ENCODE results near the gene CERS6. TPM values are rescaled to one million over a fixed set of nuclear protein-coding genes. Genes with fewer than 3 reads are reported as not detected.
A peak's percentile ranks its signal among the peaks of the same experiment; 100 is the strongest.
"Not testable (repeated sequence)": the region's sequence is repeated elsewhere in the genome, so short reads cannot be mapped to it uniquely, and the experiment has no call there.

Gene CERS6
- total RNA-seq, 1 experiment from 2014 or later, result 20.3 TPM

GRCh38 chr2:168768357-168768756, 312.3 kb downstream of the CERS6 start:
- in situ Hi-C loops (cut with HindIII; ENCODE audit: low pct_unique_long_range_greater_than_20kb, low sequenced_read_pairs); DNase-seq (ENCODE audit: low read depth, low spot score): not testable (repeated sequence)

- DNase-seq (ENCODE audit: low read depth, low spot score), result no peak
Measured at GRCh38 chr2:168770796-168771195, 314.7 kb downstream of the CERS6 start.

GRCh38 chr2:168772704-168773103, 316.6 kb downstream of the CERS6 start:
- in situ Hi-C loops (cut with HindIII; ENCODE audit: low pct_unique_long_range_greater_than_20kb, low sequenced_read_pairs), result no loop called here
- DNase-seq (ENCODE audit: low read depth, low spot score), result no peak

More at GRCh38 chr2:168770796-168771195, 314.7 kb downstream of the CERS6 start:
- in situ Hi-C loops (cut with HindIII; ENCODE audit: low pct_unique_long_range_greater_than_20kb, low sequenced_read_pairs), result no loop called here

GRCh38 chr2:168773128-168773527, 317.1 kb downstream of the CERS6 start:
- in situ Hi-C loops (cut with HindIII; ENCODE audit: low pct_unique_long_range_greater_than_20kb, low sequenced_read_pairs), result no loop called here

GRCh38 chr2:168773719-168774521, 317.8 kb downstream of the CERS6 start:
- DNase-seq (ENCODE audit: low read depth, low spot score), result peak; percentile 84
- in situ Hi-C loops (cut with HindIII; ENCODE audit: low pct_unique_long_range_greater_than_20kb, low sequenced_read_pairs), result no loop called here

More at GRCh38 chr2:168773128-168773527, 317.1 kb downstream of the CERS6 start:
- no peak for DNase-seq (ENCODE audit: low read depth, low spot score)

GRCh38 chr2:168775837-168776236, 319.8 kb downstream of the CERS6 start:
- DNase-seq (ENCODE audit: low read depth, low spot score), result no peak
- in situ Hi-C loops (cut with HindIII; ENCODE audit: low pct_unique_long_range_greater_than_20kb, low sequenced_read_pairs), result no loop called here

- no peak for DNase-seq (ENCODE audit: low read depth, low spot score)
- in situ Hi-C loops (cut with HindIII; ENCODE audit: low pct_unique_long_range_greater_than_20kb, low sequenced_read_pairs), result no loop called here
Measured at GRCh38 chr2:168780669-168781071, 324.6 kb downstream of the CERS6 start.

GRCh38 chr2:168781191-168781817, 325.2 kb downstream of the CERS6 start:
- DNase-seq (ENCODE audit: low read depth, low spot score), result no peak
- in situ Hi-C loops (cut with HindIII; ENCODE audit: low pct_unique_long_range_greater_than_20kb, low sequenced_read_pairs), result no loop called here

GRCh38 chr2:168782271-168782670, 326.2 kb downstream of the CERS6 start:
- in situ Hi-C loops (cut with HindIII; ENCODE audit: low pct_unique_long_range_greater_than_20kb, low sequenced_read_pairs), result no loop called here
- no peak for DNase-seq (ENCODE audit: low read depth, low spot score)

GRCh38 chr2:168784993-168785392, 328.9 kb downstream of the CERS6 start:
- no peak for DNase-seq (ENCODE audit: low read depth, low spot score)
- in situ Hi-C loops (cut with HindIII; ENCODE audit: low pct_unique_long_range_greater_than_20kb, low sequenced_read_pairs), result no loop called here

- no peak for DNase-seq (ENCODE audit: low read depth, low spot score)
- in situ Hi-C loops (cut with HindIII; ENCODE audit: low pct_unique_long_range_greater_than_20kb, low sequenced_read_pairs), result no loop called here
Measured at GRCh38 chr2:168787098-168787781, 331.2 kb downstream of the CERS6 start.

- DNase-seq (ENCODE audit: low read depth, low spot score), result no peak
- in situ Hi-C loops (cut with HindIII; ENCODE audit: low pct_unique_long_range_greater_than_20kb, low sequenced_read_pairs), result no loop called here
Measured at GRCh38 chr2:168787782-168788376, 331.8 kb downstream of the CERS6 start.

GRCh38 chr2:168789776-168790175, 333.7 kb downstream of the CERS6 start:
- in situ Hi-C loops (cut with HindIII; ENCODE audit: low pct_unique_long_range_greater_than_20kb, low sequenced_read_pairs), result no loop called here
- DNase-seq (ENCODE audit: low read depth, low spot score), result no peak

GRCh38 chr2:168790226-168790902, 334.3 kb downstream of the CERS6 start:
- in situ Hi-C loops (cut with HindIII; ENCODE audit: low pct_unique_long_range_greater_than_20kb, low sequenced_read_pairs), result no loop called here

GRCh38 chr2:168791140-168791539, 335.1 kb downstream of the CERS6 start:
- in situ Hi-C loops (cut with HindIII; ENCODE audit: low pct_unique_long_range_greater_than_20kb, low sequenced_read_pairs); DNase-seq (ENCODE audit: low read depth, low spot score): not testable (repeated sequence)

More at GRCh38 chr2:168790226-168790902, 334.3 kb downstream of the CERS6 start:
- DNase-seq (ENCODE audit: low read depth, low spot score), result no peak

- in situ Hi-C loops (cut with HindIII; ENCODE audit: low pct_unique_long_range_greater_than_20kb, low sequenced_read_pairs), result no loop called here
Measured at GRCh38 chr2:168793596-168793995, 337.5 kb downstream of the CERS6 start.

GRCh38 chr2:168794968-168795367, 338.9 kb downstream of the CERS6 start:
- in situ Hi-C loops (cut with HindIII; ENCODE audit: low pct_unique_long_range_greater_than_20kb, low sequenced_read_pairs), result no loop called here
- DNase-seq (ENCODE audit: low read depth, low spot score), result no peak

More at GRCh38 chr2:168793596-168793995, 337.5 kb downstream of the CERS6 start:
- no peak for DNase-seq (ENCODE audit: low read depth, low spot score)

All from SK-MEL-5 (cell line).